Hematopoietic multipotent progenitor cell (in vitro differentiated cells): Measurements from ENCODE around the gene TCERG1L. TPM values are rescaled to one million over a fixed set of nuclear protein-coding genes. Genes with fewer than 3 reads are reported as not detected.

Source experiments
- DNase-seq, 3 donors: peaks; one replicate each; pipeline ENCODE4 v3.0.0-alpha.2; 2011 to 2015; ENCODE audit warnings: low read depth in 2 of 3, low spot score in 2 of 3
- total RNA-seq: library from RNA; depleted of rRNA; stranded (reverse); fragments of >200 nt; gene quantifications from one replicate; pipeline ENCODE4 v1.2.3, GENCODE V29; 2012

The TCERG1L gene
- total RNA-seq, 1 donor = under 0.01 TPM

GRCh38 chr10:131078131-131078881, 233.2 kb downstream of the TCERG1L start:
- DNase-seq = no peak

DNA sequence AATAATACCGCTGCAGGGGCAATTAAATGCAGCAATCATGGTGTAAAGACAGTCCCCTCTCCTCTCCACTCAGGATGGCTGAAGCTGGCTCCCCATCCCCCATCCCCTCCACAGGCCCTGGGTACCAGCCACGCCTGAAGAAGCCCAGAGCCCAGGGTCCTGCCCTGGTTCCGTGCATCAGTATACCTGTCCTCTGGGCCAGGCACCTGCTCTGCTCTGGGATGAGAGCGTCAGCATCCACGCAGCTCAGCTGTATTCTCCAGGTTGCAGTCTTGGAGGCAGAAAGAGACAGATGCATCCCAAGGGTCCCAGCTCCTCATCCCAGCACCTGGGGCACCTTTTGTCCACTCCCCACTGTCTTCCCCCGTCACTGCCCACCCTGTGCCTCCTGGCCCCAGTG, 233.8 kb downstream of the TCERG1L start:
- DNase-seq = no peak

DNA sequence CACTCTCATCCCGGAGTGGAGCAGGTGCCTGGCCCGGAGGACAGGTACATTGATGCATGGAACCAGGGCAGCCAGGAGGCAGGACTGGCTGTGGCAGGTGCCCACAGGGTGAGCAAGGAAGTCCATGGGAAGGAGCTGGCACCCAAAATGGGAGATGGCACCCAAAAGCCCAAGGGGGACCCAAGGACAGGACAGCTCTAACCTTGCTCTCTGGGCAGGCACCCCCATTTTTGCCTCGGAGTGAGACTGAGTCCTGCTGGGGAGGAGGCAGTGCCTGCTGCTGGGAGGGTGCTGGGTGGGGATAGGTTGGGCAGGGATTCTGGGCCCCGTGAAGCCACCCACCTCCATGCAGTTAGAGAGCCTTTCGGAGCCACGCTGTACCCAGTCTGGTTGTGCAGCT, 234.5 kb downstream of the TCERG1L start:
- DNase-seq = no peak

GRCh38 chr10:131076356-131076755, 235.2 kb downstream of the TCERG1L start:
- no peak for DNase-seq

DNA sequence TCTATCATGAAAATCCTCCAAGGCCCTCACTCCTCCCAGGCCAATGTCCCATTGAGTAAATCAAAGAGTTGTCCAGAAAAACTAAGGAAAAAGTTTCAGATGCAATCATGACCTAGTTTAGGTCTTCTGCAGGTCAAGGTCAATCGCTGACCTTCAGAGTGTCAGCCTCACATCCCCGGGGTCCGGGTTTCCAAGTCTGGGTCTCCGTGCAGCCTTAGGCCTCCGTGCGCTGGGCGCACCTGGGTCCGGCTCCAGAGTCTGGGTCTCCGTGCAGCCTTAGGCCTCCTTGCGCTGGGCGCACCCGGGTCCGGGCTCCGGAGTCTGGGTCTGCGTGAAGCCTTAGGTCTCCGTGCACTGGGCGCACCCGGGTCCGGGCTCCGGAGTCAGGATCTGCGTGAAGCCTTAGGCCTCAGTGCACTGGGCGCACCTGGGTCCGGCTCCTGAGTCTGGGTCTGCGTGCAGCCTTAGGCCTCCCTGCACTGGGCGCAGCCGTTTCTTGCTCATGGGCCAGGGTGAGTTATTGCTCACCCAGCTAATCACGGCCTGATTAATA, 236.2 kb downstream of the TCERG1L start:
- no peak for DNase-seq

DNA sequence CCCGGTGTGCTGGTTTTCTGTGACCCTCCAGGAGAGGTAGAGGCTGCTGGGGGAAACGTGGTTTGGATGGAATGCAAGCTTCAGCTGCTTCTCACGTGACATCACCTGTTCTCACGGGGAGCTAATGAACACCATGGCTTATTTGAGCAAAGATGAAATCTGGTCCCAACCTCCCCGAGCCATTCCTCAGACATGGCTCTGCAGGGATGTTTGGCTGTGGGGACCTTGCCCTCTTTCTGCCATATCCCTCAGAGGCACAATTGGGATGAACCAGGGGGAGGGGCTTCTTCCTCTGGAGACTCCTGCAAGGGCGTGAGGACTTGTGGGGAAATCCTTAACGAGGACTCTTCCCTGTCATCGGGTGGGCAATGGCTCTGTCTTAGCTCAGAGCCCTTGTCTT, 236.8 kb downstream of the TCERG1L start:
- DNase-seq = no peak

GRCh38 chr10:131073469-131074035, 238.0 kb downstream of the TCERG1L start:
- DNase-seq = no peak

- no peak for DNase-seq
Observed at GRCh38 chr10:131072651-131073468, 238.7 kb downstream of the TCERG1L start.

DNA sequence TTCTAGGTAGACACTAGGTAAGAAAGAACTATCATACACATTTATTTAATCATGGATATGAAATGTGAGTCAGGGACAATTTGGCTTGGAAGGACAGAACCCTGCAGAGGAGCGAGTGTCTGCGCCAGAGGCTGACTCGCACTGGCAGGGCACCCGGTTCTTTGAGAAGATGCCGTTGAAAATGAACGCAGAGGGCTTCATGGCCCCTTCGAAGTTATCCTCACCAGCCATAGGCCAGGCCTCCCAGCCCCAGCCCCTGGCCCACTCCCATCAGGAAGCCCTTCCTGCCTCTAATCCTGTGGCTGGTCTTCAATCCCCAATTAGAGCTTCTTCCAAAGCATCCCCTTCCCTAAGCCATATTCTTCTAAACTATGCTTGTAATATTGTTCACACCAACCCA, 239.8 kb downstream of the TCERG1L start:
- no peak for DNase-seq

DNA sequence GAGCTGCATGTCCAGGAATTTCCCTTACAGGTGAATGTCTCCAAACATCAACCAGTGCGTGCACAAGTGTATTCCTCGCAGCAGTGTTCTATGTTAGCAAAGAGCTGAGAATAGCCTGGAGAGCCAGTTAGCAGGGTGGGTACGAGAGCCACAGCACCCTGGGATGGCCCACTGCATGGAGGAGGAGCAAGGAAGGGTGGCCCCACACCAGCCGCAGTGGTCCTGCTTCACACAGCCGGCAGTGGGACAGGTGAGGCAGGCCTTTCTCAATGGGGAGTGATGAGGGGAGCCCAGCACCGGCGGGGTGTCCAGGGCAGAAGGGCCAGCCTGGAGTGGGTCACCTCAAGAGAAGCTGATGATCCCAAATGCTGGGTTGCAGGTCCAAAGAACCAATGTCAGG, 240.7 kb downstream of the TCERG1L start:
- DNase-seq = no peak

DNA sequence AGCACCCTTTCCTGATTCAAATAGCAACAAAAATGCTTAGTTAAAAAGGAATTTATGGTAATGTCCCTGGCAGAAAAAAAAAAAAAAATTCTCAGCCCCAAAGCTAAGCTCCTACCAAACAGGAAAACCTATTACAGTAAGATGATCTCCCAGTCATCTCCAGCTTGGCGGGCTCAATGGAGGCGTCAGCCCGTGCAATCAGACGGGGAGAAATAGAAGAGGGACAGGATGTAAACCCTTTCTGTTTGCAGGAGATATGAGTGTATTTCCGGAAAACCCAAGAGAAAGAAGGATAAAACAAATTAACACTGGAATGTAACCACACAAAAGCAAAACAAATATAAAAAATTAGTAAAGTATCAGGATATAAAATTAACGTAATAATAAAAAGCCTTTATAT, 242.8 kb downstream of the TCERG1L start:
- DNase-seq = peak in 1 of 3 donors; percentile 11

DNA sequence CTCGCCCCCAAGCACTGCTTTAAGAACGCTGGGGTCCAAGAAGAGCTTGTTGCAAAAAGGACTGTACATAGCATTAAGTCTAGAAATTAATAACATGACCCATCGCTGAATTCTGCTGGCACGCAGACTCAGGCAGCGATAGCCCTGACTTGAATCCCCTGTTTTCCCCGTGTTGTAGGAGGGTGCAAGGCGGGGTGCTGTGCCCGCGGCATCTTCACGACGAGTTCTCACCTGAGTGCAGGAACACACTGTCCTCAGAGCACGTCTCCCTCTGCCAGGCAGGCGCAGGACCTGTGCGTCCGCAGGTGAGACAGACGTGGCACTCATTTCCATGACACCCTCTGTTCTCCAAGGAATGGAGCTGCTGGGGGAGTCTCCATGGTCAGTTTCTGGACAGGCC, 243.2 kb downstream of the TCERG1L start:
- DNase-seq = no peak

DNA sequence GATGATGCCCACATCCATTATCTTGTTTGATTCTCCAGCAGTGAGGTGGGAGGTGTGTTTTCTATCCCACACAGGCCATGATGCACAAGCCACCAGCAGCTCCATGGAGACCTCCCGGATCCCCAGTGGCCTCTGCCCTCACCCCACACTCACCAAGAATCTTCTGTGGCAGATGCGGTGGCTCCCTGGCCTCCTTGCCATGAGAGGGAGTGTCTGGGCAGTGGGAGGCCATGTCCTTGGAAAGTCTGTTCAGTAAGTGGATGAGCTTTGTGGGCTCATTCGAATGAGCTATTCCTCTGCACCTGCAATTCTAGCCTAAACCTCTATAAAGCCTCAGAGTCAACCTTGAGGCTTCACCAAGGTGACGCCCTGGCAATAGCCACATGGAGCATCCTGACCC, 243.8 kb downstream of the TCERG1L start:
- no peak for DNase-seq

DNA sequence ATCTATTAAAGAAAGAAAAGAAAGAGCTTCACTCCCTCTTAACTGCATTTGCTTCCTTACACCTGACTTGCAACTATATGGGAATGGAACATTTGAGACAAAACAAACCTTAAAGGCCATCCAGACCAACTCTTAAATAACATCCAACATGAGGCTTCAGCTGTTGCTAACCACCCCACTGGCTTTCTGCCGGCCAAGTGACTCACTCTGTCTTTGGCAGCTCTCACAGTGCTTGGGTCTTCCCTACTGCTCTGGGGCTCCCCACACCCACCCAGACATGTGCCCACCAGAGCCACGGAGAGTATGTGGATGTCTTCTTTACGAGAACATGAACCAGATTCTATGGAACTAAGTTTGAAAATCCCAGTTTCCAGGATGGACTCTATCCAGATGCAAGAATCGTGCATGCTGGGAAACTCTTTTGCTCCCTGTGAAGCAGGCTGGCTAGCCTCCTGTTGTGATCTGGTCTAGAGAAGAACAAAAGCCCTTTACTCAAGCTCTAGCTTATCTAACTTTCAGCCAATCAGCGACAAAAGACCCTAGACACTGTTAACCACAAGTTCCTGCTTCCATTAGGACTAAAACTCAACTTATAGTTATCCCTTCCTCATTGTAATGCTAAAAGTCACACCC, 245.7 kb downstream of the TCERG1L start:
- no peak for DNase-seq

GRCh38 chr10:131063311-131063710, 248.2 kb downstream of the TCERG1L start:
- no peak for DNase-seq

GRCh38 chr10:131062621-131063260, 248.8 kb downstream of the TCERG1L start:
- DNase-seq = no peak

DNA sequence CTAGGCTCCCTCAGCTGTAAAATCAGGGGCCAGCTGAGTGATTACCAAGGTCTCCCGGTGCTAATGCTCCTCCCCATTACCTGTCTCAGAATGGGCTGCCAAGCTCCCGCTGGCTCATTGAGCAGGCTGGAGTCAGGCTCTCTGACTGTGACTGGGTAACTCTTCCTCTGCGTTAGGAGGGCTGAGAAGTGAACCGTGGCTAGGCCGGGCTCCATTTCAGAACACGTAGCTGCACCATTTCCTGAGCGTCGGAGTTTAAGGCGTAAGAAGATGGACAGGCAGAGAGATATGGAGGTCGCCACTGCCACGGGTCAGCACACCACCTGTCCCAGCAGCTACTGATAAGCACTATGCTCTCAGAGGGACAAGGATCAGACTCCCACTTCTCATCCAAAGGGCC, 250.3 kb downstream of the TCERG1L start:
- DNase-seq = no peak

DNA sequence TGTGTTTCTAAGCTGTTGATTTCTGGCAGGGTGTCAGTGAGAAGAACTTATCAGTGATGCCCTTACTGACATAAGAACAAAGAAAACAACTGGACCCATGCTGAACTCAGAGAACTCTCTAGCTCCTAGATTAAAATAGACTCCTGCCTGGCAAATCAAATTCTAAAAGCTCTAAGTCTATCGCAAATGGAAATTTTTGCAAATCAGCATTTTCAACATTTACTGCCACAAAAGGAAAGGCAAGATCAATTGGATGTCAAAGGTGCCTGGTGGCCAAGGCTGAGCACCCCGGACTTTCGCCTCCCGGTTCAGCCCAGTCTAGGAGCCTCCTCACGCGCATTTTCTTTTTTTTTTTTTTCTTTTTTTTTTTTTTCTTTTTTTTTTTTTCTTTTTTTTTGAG, 251.6 kb downstream of the TCERG1L start:
- DNase-seq = no peak

DNA sequence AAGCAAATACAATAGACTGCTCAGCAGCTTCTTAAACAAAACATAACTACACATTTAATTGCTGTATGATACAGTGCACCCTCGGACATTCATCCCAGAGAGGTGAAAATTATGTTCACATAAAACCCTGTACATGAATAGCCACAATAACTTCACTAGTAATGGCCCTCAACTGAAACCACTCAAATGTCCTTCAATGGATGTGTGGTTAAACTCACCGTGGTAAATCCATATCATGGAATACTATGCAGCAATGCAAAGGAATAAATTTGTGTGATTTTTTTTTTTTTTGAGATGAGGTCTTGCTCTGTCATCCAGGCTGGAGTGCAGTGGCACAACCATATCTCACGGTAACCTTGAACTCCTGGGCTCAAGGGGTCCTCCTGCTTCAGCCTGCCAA, 252.7 kb downstream of the TCERG1L start:
- DNase-seq = no peak

DNA sequence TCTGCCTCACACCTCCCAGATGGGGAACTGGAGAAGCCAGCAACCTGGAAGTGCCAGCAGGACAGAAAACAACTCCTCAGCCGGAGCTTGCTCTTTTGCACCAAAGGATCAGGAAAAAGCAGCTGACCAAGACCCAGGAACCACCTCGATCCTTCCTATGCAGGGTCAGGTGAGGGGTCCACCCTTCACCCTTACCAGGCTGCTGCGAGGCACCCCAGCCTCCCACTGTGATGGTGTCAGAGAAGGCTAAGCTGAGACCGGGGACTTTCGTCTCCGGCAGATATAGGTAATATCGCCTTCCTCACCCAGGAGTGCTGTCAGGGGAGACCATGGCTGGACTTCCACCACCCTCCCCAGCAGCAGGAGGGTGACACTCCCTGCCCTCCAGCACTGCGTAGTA, 254.7 kb downstream of the TCERG1L start:
- no peak for DNase-seq
